Neuron (in vitro differentiated cells): ENCODE data around the gene CUZD1.

ENCODE experiments used
- H2AFZ ChIP-seq: one replicate; pipeline ENCODE4 v1.6.1; 2013; ENCODE audit warnings: low read depth, mild to moderate bottlenecking, inconsistent platforms, low read length, moderate library complexity
- H3K27me3 ChIP-seq: one replicate; pipeline ENCODE4 v1.6.1; 2013; ENCODE audit warnings: low read length; ENCODE audit not compliant: insufficient read depth
- H3K36me3 ChIP-seq: one replicate; pipeline ENCODE4 v1.6.1; 2013; ENCODE audit warnings: low read length; ENCODE audit not compliant: insufficient read depth
- H3K4me1 ChIP-seq: one replicate; pipeline ENCODE4 v1.6.1; 2013; ENCODE audit warnings: low read length; ENCODE audit not compliant: insufficient read depth
- H3K4me3 ChIP-seq: 2 replicates; pipeline ENCODE4 v1.5.1; 2013; ENCODE audit warnings: mild to moderate bottlenecking, low read length, moderate library complexity
- H3K9me3 ChIP-seq: one replicate; pipeline ENCODE4 v1.6.1; 2013; ENCODE audit warnings: low read length

Gene CUZD1

GRCh38 chr10:122850705-122851640 is 5.3 kb upstream of the CUZD1 start:
- no peaks in the 10 kb centered on the region for H3K4me1 ChIP-seq
- H3K4me3 ChIP-seq, result no peak overlapping the region
- H3K27me3 ChIP-seq, result peaks cover 1% of the 10 kb centered on the region
- H2AFZ ChIP-seq, result no peak overlapping the region
- H3K36me3 ChIP-seq, result no peaks in the 10 kb centered on the region
- no peaks in the 10 kb centered on the region for H3K9me3 ChIP-seq

GRCh38 chr10:122849900-122850605 is 4.4 kb upstream of the CUZD1 start:
- H3K27me3 ChIP-seq, result no peaks in the 10 kb centered on the region
- no peaks in the 10 kb centered on the region for H3K9me3 ChIP-seq
- H2AFZ ChIP-seq, result no peak overlapping the region
- no peaks in the 10 kb centered on the region for H3K36me3 ChIP-seq
- H3K4me3 ChIP-seq, result no peak overlapping the region
- H3K4me1 ChIP-seq, result no peaks in the 10 kb centered on the region

GRCh38 chr10:122849090-122849489 is 3.4 kb upstream of the CUZD1 start:
- Histone ChIP-seq H3K36me3 (no peaks in the 10 kb centered on the region), H3K4me3 (no peak overlapping the region), H2AFZ (no peak overlapping the region), H3K4me1 (no peaks in the 10 kb centered on the region), H3K9me3 (no peaks in the 10 kb centered on the region), H3K27me3 (no peaks in the 10 kb centered on the region)

- Histone ChIP-seq H2AFZ (no peak overlapping the region), H3K36me3 (no peaks in the 10 kb centered on the region), H3K27me3 (no peaks in the 10 kb centered on the region), H3K4me1 (no peaks in the 10 kb centered on the region), H3K9me3 (no peaks in the 10 kb centered on the region), H3K4me3 (no peak overlapping the region)
These were observed 2.3 kb upstream of the CUZD1 start for GRCh38 chr10:122847782-122848604.

GRCh38 chr10:122844146-122844545 is 1.5 kb downstream of the CUZD1 start:
- Histone ChIP-seq H3K9me3 (no peaks in the 10 kb centered on the region), H3K27me3 (no peaks in the 10 kb centered on the region), H3K4me3 (no peak overlapping the region)

GRCh38 chr10:122841569-122841968 is 4.1 kb downstream of the CUZD1 start:
- no peaks in the 10 kb centered on the region for H3K27me3 ChIP-seq
- no peak overlapping the region for H3K4me3 ChIP-seq

More at GRCh38 chr10:122844146-122844545, 1.5 kb downstream of the CUZD1 start:
- Histone ChIP-seq H3K4me1 (no peaks in the 10 kb centered on the region), H3K36me3 (no peaks in the 10 kb centered on the region), H2AFZ (no peak overlapping the region)

GRCh38 chr10:122839505-122839904 is 6.2 kb downstream of the CUZD1 start:
- Histone ChIP-seq H3K4me3 (no peak overlapping the region), H3K4me1 (no peaks in the 10 kb centered on the region), H3K9me3 (no peaks in the 10 kb centered on the region), H3K27me3 (no peaks in the 10 kb centered on the region), H2AFZ (no peak overlapping the region), H3K36me3 (no peaks in the 10 kb centered on the region)

More at GRCh38 chr10:122841569-122841968, 4.1 kb downstream of the CUZD1 start:
- H3K9me3 ChIP-seq, result no peaks in the 10 kb centered on the region
- no peaks in the 10 kb centered on the region for H3K36me3 ChIP-seq
- H3K4me1 ChIP-seq, result no peaks in the 10 kb centered on the region
- H2AFZ ChIP-seq, result no peak overlapping the region

GRCh38 chr10:122838880-122839279 is 6.8 kb downstream of the CUZD1 start:
- no peaks in the 10 kb centered on the region for H3K36me3 ChIP-seq
- H3K9me3 ChIP-seq, result no peaks in the 10 kb centered on the region
- no peak overlapping the region for H3K4me3 ChIP-seq
- H2AFZ ChIP-seq, result no peak overlapping the region
- no peaks in the 10 kb centered on the region for H3K27me3 ChIP-seq
- no peaks in the 10 kb centered on the region for H3K4me1 ChIP-seq

GRCh38 chr10:122835908-122836307 is 9.7 kb downstream of the CUZD1 start:
- Histone ChIP-seq H2AFZ (no peak overlapping the region), H3K4me1 (no peaks in the 10 kb centered on the region), H3K27me3 (no peaks in the 10 kb centered on the region), H3K36me3 (no peaks in the 10 kb centered on the region), H3K9me3 (no peaks in the 10 kb centered on the region), H3K4me3 (no peak overlapping the region)

- H3K36me3 ChIP-seq, result no peaks in the 10 kb centered on the region
These were observed 14.7 kb downstream of the CUZD1 start for GRCh38 chr10:122830965-122831353.

GRCh38 chr10:122830273-122830964 is 15.2 kb downstream of the CUZD1 start:
- Histone ChIP-seq H3K27me3 (peaks cover 5% of the 10 kb centered on the region), H2AFZ (no peak overlapping the region), H3K4me3 (no peak overlapping the region), H3K4me1 (no peaks in the 10 kb centered on the region), H3K36me3 (no peaks in the 10 kb centered on the region), H3K9me3 (no peaks in the 10 kb centered on the region)

More at GRCh38 chr10:122830965-122831353, 14.7 kb downstream of the CUZD1 start:
- Histone ChIP-seq H3K4me3 (no peak overlapping the region), H3K4me1 (no peaks in the 10 kb centered on the region), H3K9me3 (no peaks in the 10 kb centered on the region), H2AFZ (no peak overlapping the region), H3K27me3 (peaks cover 5% of the 10 kb centered on the region)

- Histone ChIP-seq H3K4me1 (no peaks in the 10 kb centered on the region), H3K36me3 (no peaks in the 10 kb centered on the region), H3K4me3 (no peak overlapping the region), H2AFZ (no peak overlapping the region), H3K9me3 (no peaks in the 10 kb centered on the region), H3K27me3 (peaks cover 5% of the 10 kb centered on the region)
These were observed 16.2 kb downstream of the CUZD1 start for GRCh38 chr10:122829454-122829853.
